Measurements from ENCODE around the gene COL6A2. TPM values are rescaled to one million over a fixed set of nuclear protein-coding genes. Genes with fewer than 3 reads are reported as not detected.
"Not testable (repeated sequence)": the region's sequence is repeated elsewhere in the genome, so short reads cannot be mapped to it uniquely, and the experiment has no call there.

The COL6A2 gene
- total RNA-seq, 2 donors from 2014 or later, result 249 to 252 TPM

- H3K36me3 ChIP-seq, result no peaks in the 10 kb centered on the region
- DNase-seq (ENCODE audit: low spot score), result peak; percentile 18
- H3K9me3 ChIP-seq, result no peaks in the 10 kb centered on the region
- no peak overlapping the region for H3K4me3 ChIP-seq
- no peaks in the 10 kb centered on the region for H3K27me3 ChIP-seq
- H3K27ac ChIP-seq, result no peak overlapping the region
- TF ChIP-seq CTCF (IDR thresholded peaks at IDR 0.05), result no peak
- no peaks in the 10 kb centered on the region for H3K4me1 ChIP-seq
These were observed 75.7 kb downstream of the COL6A2 start for GRCh38 chr21:46173573-46173972.

DNA sequence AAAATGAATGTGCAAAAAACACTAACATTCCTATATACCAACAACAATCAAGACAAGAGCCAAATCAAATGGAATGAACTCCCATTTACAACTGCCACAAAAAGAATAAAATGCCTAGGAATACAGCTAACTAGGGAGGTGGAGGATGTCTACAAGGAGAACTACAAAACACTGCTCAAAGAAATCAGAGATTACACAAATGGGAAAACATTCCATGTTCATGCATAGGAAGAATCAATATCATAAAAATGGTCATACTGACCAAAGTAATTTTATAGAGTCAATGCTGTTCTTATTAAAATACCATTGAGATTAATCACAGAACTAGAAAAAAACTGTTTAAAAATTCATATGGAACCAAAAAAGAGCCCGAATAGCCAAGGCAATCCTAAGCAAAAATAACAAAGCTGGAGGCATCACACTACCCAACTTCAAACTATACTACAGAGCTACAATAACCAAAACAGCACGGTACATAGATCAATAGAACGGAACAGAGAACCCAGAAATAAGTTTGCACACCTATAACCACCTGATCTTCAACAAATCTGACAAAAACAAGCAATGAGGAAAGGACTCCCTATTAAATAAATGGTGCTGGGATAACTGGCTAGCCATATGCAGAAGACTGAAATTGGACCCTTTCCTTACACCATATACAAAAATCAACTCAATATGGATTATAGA is 78.7 kb downstream of the COL6A2 start:
- not testable (repeated sequence) for H3K4me3 ChIP-seq; H3K27ac ChIP-seq; H3K4me1 ChIP-seq; H3K9me3 ChIP-seq; DNase-seq (ENCODE audit: low spot score); H3K36me3 ChIP-seq; H3K27me3 ChIP-seq

DNA sequence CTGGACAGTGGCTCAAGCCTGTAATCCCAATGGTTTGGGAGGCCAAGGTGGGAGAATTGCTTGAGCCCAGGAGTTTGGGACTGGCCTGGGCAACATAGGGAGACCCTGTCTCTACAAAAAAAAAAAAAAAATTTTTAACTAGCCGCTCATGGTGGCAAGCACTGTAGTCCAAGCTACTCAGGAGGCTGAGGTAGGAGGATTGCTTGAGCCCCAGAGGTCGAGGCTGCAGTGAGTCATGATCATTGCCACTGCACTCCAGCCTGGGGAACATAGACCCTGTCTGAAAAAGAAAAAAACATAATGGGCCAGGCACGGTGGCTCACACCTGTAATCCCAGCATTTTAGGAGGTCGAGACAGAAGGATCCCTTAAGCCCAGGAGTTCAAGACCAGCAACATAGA is 81.0 kb downstream of the COL6A2 start:
- DNase-seq (ENCODE audit: low spot score), result peak; percentile 11
- Histone ChIP-seq H3K27me3 (no peaks in the 10 kb centered on the region), H3K9me3 (no peaks in the 10 kb centered on the region), H3K4me3 (no peak overlapping the region), H3K36me3 (no peaks in the 10 kb centered on the region), H3K4me1 (peaks cover 0 to 3% of the 10 kb centered on the region in 2 donors), H3K27ac (no peak overlapping the region)
- TF ChIP-seq CTCF (IDR thresholded peaks at IDR 0.05), result no peak

Other genes starting within 250 kb of the COL6A2 start
- 100 to 1,000 TPM; 201 to 278 TPM for gene COL6A1, start 116.3 kb upstream of the COL6A2 start, total RNA-seq
- gene FTCD, start 57.5 kb downstream of the COL6A2 start, total RNA-seq, result under 1 TPM in 1 of 2 donors, not detected in 1; 0.24 TPM
- gene SPATC1L, start 86.3 kb downstream of the COL6A2 start, total RNA-seq, result 10 to 100 TPM in 1 of 2 donors, 1 to 10 TPM in 1; 8.7 to 12.5 TPM
- gene LSS, start 130.7 kb downstream of the COL6A2 start, total RNA-seq, result 10 to 100 TPM; 31.4 to 36.6 TPM
- gene MCM3AP, start 187.5 kb downstream of the COL6A2 start, total RNA-seq, result 10 to 100 TPM; 35.7 to 45.4 TPM
- gene YBEY, start 188.2 kb downstream of the COL6A2 start, total RNA-seq, result 10 to 100 TPM; 11.0 to 22.1 TPM
- under 1 TPM; 0.31 to 0.74 TPM for gene C21orf58, start 225.8 kb downstream of the COL6A2 start, total RNA-seq
- gene PCNT, start 226.0 kb downstream of the COL6A2 start, total RNA-seq, result 10 to 100 TPM; 31.7 to 40.3 TPM